Measurements from ENCODE around the gene CDSN.

DNA sequence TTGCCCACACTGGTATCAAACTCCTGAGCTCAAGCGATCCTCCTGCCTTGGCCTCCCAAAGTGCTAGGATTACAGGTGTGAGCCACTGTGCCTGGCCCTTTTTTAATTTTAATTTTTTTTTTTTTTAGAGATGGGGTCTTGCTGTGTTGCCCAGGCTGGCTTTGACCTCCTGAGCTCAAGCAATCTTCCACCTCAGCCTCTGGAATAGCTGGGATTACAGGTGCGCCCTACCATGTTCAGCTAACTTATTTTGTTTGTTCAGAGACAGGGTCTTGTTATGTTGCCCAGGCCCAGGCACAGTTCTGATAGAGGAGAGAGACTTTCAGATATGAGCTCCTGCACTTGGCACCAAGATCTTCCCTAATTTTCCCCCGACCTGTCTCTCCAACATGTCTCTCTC, 10.5 kb upstream of the CDSN start:
- TF ChIP-seq TP53 (CRISPR knock-in tag; IDR thresholded peaks at IDR 0.05): no peak
- TF ChIP-seq, protein P1, sequence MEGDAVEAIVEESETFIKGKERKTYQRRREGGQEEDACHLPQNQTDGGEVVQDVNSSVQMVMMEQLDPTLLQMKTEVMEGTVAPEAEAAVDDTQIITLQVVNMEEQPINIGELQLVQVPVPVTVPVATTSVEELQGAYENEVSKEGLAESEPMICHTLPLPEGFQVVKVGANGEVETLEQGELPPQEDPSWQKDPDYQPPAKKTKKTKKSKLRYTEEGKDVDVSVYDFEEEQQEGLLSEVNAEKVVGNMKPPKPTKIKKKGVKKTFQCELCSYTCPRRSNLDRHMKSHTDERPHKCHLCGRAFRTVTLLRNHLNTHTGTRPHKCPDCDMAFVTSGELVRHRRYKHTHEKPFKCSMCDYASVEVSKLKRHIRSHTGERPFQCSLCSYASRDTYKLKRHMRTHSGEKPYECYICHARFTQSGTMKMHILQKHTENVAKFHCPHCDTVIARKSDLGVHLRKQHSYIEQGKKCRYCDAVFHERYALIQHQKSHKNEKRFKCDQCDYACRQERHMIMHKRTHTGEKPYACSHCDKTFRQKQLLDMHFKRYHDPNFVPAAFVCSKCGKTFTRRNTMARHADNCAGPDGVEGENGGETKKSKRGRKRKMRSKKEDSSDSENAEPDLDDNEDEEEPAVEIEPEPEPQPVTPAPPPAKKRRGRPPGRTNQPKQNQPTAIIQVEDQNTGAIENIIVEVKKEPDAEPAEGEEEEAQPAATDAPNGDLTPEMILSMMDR (IDR thresholded peaks at IDR 0.05): no peak
- no peak for TF ChIP-seq EP300 (IDR thresholded peaks at IDR 0.05)
- TF ChIP-seq MAFK (IDR thresholded peaks at IDR 0.05; ENCODE audit: partially characterized antibody): no peak
- no peak for TF ChIP-seq POLR2A (IDR thresholded peaks at IDR 0.05; ENCODE audit: low read length)
- no peak for TF ChIP-seq USF2 (IDR thresholded peaks at IDR 0.05)
- TF ChIP-seq, protein P2, sequence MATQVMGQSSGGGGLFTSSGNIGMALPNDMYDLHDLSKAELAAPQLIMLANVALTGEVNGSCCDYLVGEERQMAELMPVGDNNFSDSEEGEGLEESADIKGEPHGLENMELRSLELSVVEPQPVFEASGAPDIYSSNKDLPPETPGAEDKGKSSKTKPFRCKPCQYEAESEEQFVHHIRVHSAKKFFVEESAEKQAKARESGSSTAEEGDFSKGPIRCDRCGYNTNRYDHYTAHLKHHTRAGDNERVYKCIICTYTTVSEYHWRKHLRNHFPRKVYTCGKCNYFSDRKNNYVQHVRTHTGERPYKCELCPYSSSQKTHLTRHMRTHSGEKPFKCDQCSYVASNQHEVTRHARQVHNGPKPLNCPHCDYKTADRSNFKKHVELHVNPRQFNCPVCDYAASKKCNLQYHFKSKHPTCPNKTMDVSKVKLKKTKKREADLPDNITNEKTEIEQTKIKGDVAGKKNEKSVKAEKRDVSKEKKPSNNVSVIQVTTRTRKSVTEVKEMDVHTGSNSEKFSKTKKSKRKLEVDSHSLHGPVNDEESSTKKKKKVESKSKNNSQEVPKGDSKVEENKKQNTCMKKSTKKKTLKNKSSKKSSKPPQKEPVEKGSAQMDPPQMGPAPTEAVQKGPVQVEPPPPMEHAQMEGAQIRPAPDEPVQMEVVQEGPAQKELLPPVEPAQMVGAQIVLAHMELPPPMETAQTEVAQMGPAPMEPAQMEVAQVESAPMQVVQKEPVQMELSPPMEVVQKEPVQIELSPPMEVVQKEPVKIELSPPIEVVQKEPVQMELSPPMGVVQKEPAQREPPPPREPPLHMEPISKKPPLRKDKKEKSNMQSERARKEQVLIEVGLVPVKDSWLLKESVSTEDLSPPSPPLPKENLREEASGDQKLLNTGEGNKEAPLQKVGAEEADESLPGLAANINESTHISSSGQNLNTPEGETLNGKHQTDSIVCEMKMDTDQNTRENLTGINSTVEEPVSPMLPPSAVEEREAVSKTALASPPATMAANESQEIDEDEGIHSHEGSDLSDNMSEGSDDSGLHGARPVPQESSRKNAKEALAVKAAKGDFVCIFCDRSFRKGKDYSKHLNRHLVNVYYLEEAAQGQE (IDR thresholded peaks at IDR 0.05): no peak
- no peak for TF ChIP-seq CHD2 (IDR thresholded peaks at IDR 0.05; ENCODE audit: low read length, partially characterized antibody)
- TF ChIP-seq ZNF302 (CRISPR knock-in tag; IDR thresholded peaks at IDR 0.05): no peak

Measured in A549 (cell line).